Ammon's horn (tissue), 1 donor: ENCODE measurements around the gene MT3.

ENCODE experiments used
- DNase-seq: peaks from one replicate; pipeline ENCODE4 v3.0.0-alpha.2; 2016; ENCODE audit warnings: low spot score

The MT3 gene

GRCh38 chr16:56631197-56631596, 41.9 kb downstream of the MT3 start:
- DNase-seq: no peak

GRCh38 chr16:56631832-56632155, 42.5 kb downstream of the MT3 start:
- no peak for DNase-seq

GRCh38 chr16:56632156-56632847, 43.0 kb downstream of the MT3 start, which contains the start of gene MT1M:
MT1M (plus strand) TSS chr16:56632659; CDS start chr16:56632732, 73 bp downstream.
- DNase-seq: peak; percentile 71

GRCh38 chr16:56632848-56633365, 43.6 kb downstream of the MT3 start:
- DNase-seq: no peak

- no peak for DNase-seq
Measured at GRCh38 chr16:56633535-56633934, 44.2 kb downstream of the MT3 start.

- no peak for DNase-seq
Measured at GRCh38 chr16:56634715-56635440, 45.5 kb downstream of the MT3 start.

- no peak for DNase-seq
Measured at GRCh38 chr16:56635441-56635967, 46.2 kb downstream of the MT3 start.

GRCh38 chr16:56636616-56637413, 47.5 kb downstream of the MT3 start:
- no peak for DNase-seq

GRCh38 chr16:56637814-56638750, 48.8 kb downstream of the MT3 start, which contains the start of gene MT1A:
MT1A (plus strand) TSS chr16:56638666; CDS start chr16:56638739, 73 bp downstream.
- DNase-seq: peak; percentile 37

GRCh38 chr16:56639045-56639444, 49.7 kb downstream of the MT3 start:
- DNase-seq: no peak

- no peak for DNase-seq
Measured at GRCh38 chr16:56640076-56640475, 50.7 kb downstream of the MT3 start.
